ENCODE data around the gene LPCAT3. TPM values are rescaled to one million over a fixed set of nuclear protein-coding genes. Genes with fewer than 3 reads are reported as not detected.
A peak's percentile ranks its signal among the peaks of the same experiment; 100 is the strongest.
"Not testable (repeated sequence)": the region's sequence is repeated elsewhere in the genome, so short reads cannot be mapped to it uniquely, and the experiment has no call there.

Gene LPCAT3
- total RNA-seq: 48.7 TPM
- long read RNA-seq, transcript LPCAT3-201 (13 exons, 2,268 nt): major isoform, 111 of 130 reads
- long read RNA-seq, partial matches to known transcripts: 5 of 130 reads
- long read RNA-seq, other reads (novel, unspliced or antisense): 14 of 130 reads

GRCh38 chr12:7018350-7019042 lies at the start of gene LPCAT3:
Gene LPCAT3, minus strand, starts transcription at chr12:7018476. Its CDS starts 52 bp downstream, at chr12:7018424.
- ATAC-seq (ENCODE audit: poor library complexity) (peak; percentile 98), DNase-seq (peak; percentile 99)
- intact Hi-C loops (cut with DNase I): loop anchor here (5.0 kb wide), 1 partner anchor 46 kb away; the partner anchor contains the start of genes EMG1 and PHB2

GRCh38 chr12:7067096-7067495 lies 48.8 kb upstream of the LPCAT3 start:
- DNase-seq (no peak), ATAC-seq (ENCODE audit: poor library complexity) (no peak)
- intact Hi-C loops (cut with DNase I): no loop called here

GRCh38 chr12:7066596-7066995 lies 48.3 kb upstream of the LPCAT3 start:
- no peak for DNase-seq
- intact Hi-C loops (cut with DNase I): no loop called here
- ATAC-seq (ENCODE audit: poor library complexity): no peak

- intact Hi-C loops (cut with DNase I): no loop called here
- DNase-seq: no peak
- no peak for ATAC-seq (ENCODE audit: poor library complexity)
These were observed 46.9 kb upstream of the LPCAT3 start for GRCh38 chr12:7065073-7065623.

GRCh38 chr12:7064516-7064915 lies 46.2 kb upstream of the LPCAT3 start:
- DNase-seq: no peak
- intact Hi-C loops (cut with DNase I): no loop called here
- ATAC-seq (ENCODE audit: poor library complexity): no peak

GRCh38 chr12:7061596-7061995 lies 43.3 kb upstream of the LPCAT3 start:
- ATAC-seq (ENCODE audit: poor library complexity) (no peak), DNase-seq (no peak)
- intact Hi-C loops (cut with DNase I): no loop called here

GRCh38 chr12:7061138-7061537 lies 42.9 kb upstream of the LPCAT3 start:
- DNase-seq (no peak), ATAC-seq (ENCODE audit: poor library complexity) (peak; percentile 5)
- intact Hi-C loops (cut with DNase I): no loop called here

- DNase-seq (peak; percentile 79), ATAC-seq (ENCODE audit: poor library complexity) (peak; percentile 97)
- intact Hi-C loops (cut with DNase I): no loop called here
These were observed 42.2 kb upstream of the LPCAT3 start, which contains the start of gene C1S for GRCh38 chr12:7060353-7060954. Gene C1S, plus strand, starts transcription at chr12:7060718. Its CDS starts 1,195 bp downstream, at chr12:7061913.

- ATAC-seq (ENCODE audit: poor library complexity) (no peak), DNase-seq (no peak)
- intact Hi-C loops (cut with DNase I): loop anchor here (5.0 kb wide), 1 partner anchor 33 kb away; the partner anchor contains the start of gene C1R
These were observed 41.5 kb upstream of the LPCAT3 start for GRCh38 chr12:7059780-7060179.

- DNase-seq (no peak), ATAC-seq (ENCODE audit: poor library complexity) (no peak)
- intact Hi-C loops (cut with DNase I): loop anchor here (5.0 kb wide), 1 partner anchor 33 kb away; the partner anchor contains the start of gene C1R
These were observed 40.6 kb upstream of the LPCAT3 start for GRCh38 chr12:7058850-7059395.

- no peak for DNase-seq
- intact Hi-C loops (cut with DNase I): loop anchor here (5.0 kb wide), 1 partner anchor 34 kb away; the partner anchor contains the start of gene C1R
These were observed 40.0 kb upstream of the LPCAT3 start for GRCh38 chr12:7058163-7058845.

GRCh38 chr12:7055736-7056135 lies 37.5 kb upstream of the LPCAT3 start:
- intact Hi-C loops (cut with DNase I): loop anchor here (5.0 kb wide), 1 partner anchor 37 kb away; the partner anchor contains the start of gene C1R

More at GRCh38 chr12:7058163-7058845, 40.0 kb upstream of the LPCAT3 start:
- no peak for ATAC-seq (ENCODE audit: poor library complexity)

GRCh38 chr12:7054925-7055324 lies 36.6 kb upstream of the LPCAT3 start:
- intact Hi-C loops (cut with DNase I): loop anchor here (5.0 kb wide), 1 partner anchor 37 kb away; the partner anchor contains the start of gene C1R
- DNase-seq: no peak
- ATAC-seq (ENCODE audit: poor library complexity): no peak

More at GRCh38 chr12:7055736-7056135, 37.5 kb upstream of the LPCAT3 start:
- DNase-seq; ATAC-seq (ENCODE audit: poor library complexity): not testable (repeated sequence)

- DNase-seq; ATAC-seq (ENCODE audit: poor library complexity); intact Hi-C loops (cut with DNase I): not testable (repeated sequence)
These were observed 31.7 kb upstream of the LPCAT3 start for GRCh38 chr12:7049973-7050372.

- DNase-seq; intact Hi-C loops (cut with DNase I); ATAC-seq (ENCODE audit: poor library complexity): not testable (repeated sequence)
These were observed 31.2 kb upstream of the LPCAT3 start for GRCh38 chr12:7049445-7049951.

GRCh38 chr12:7047306-7047705 lies 29.0 kb upstream of the LPCAT3 start:
- no peak for DNase-seq
- no peak for ATAC-seq (ENCODE audit: poor library complexity)
- intact Hi-C loops (cut with DNase I): no loop called here

- no peak for ATAC-seq (ENCODE audit: poor library complexity)
- intact Hi-C loops (cut with DNase I): no loop called here
These were observed 28.3 kb upstream of the LPCAT3 start for GRCh38 chr12:7046383-7047105.

More at GRCh38 chr12:7046383-7047105, 28.3 kb upstream of the LPCAT3 start:
- no peak for DNase-seq

All from Right ventricle myocardium superior (tissue), 1 donor.